Measurements from ENCODE around the gene RPS2. TPM values are rescaled to one million over a fixed set of nuclear protein-coding genes. Genes with fewer than 3 reads are reported as not detected.
"Not testable (repeated sequence)": the region's sequence is repeated elsewhere in the genome, so short reads cannot be mapped to it uniquely, and the experiment has no call there.

Gene RPS2
- total and polyA plus RNA-seq, 2 donors (not counting 1 experiment from before 2014, with no cell fraction given) = 1,683 to 2,596 TPM

DNA sequence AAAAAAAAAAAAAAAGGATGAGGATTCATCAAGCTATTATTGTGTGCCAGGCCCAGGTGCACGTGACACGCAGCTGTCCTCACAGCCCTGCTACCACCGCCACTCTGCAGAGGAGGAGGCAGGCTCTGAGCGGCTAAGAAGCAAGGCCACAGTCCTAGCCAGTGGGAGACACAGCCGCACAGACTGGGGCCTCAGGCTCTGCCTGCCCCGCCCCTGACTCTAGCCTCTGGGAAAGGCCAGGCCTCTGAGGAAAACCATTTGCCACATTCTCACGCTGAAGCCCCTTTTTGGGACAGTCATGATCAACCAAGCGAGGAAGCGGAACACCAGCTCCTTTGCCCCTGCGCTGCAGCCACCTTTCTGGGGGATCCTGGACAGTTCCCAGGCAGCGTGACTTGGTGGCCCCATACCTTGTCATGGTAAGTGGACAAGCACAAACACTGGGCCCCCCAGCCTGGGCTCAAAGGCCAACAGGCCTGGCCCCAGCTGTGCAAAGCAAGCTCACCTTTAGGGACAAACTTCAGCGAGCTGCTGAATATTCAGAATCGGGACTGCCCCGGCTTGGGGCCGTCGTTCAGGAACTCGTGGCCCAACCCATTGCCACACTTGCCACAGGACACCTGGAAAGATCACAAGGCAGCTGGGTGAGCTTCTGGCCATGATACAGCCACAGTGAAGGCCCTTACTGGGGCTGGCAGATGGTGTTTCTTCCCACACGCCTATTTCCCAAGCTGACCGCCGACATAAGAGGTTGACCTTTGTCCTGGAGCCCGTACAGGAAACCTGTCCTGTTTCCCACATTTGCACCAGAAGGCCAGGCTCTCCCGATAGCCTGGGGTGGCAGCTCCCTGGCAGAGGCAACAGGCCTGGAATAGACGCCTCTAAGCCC lies 24.1 kb downstream of the RPS2 start:
- no peaks in the 10 kb centered on the region for H3K9me3 ChIP-seq (ENCODE audit: control insufficient read depth, insufficient read depth, low read depth, low read length)
- H2AFZ ChIP-seq (ENCODE audit: low read length) = no peak overlapping the region
- H3K4me3 ChIP-seq (replicated peaks in 1 of 4; ENCODE audit: control extremely low read depth in 1 of 4, insufficient read depth in 1 of 4, low read depth in 3 of 4, low read length in 4 of 4) = no peak overlapping the region
- H4K20me1 ChIP-seq (ENCODE audit: control insufficient read depth, extremely low read depth, insufficient read depth, low read length) = no peaks in the 10 kb centered on the region
- no peak for DNase-seq (ENCODE audit: low read depth in 2 of 2)
- peaks cover 8% of the 10 kb centered on the region for H3K36me3 ChIP-seq (ENCODE audit: control insufficient read depth, insufficient read depth, low read length)
- H3K9ac ChIP-seq (ENCODE audit: insufficient read depth, low read length) = no peak overlapping the region
- H3K4me1 ChIP-seq (ENCODE audit: control insufficient read depth, extremely low read depth, insufficient read depth, low read length) = peaks cover 7% of the 10 kb centered on the region
- no peak for TF ChIP-seq EZH2 (IDR thresholded peaks at IDR 0.05; ENCODE audit: low read length, missing control alignments)
- TF ChIP-seq, protein P1, sequence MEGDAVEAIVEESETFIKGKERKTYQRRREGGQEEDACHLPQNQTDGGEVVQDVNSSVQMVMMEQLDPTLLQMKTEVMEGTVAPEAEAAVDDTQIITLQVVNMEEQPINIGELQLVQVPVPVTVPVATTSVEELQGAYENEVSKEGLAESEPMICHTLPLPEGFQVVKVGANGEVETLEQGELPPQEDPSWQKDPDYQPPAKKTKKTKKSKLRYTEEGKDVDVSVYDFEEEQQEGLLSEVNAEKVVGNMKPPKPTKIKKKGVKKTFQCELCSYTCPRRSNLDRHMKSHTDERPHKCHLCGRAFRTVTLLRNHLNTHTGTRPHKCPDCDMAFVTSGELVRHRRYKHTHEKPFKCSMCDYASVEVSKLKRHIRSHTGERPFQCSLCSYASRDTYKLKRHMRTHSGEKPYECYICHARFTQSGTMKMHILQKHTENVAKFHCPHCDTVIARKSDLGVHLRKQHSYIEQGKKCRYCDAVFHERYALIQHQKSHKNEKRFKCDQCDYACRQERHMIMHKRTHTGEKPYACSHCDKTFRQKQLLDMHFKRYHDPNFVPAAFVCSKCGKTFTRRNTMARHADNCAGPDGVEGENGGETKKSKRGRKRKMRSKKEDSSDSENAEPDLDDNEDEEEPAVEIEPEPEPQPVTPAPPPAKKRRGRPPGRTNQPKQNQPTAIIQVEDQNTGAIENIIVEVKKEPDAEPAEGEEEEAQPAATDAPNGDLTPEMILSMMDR (conservative IDR thresholded peaks at IDR 0.05 in 1 of 2, IDR thresholded peaks at IDR 0.05 in 1 of 2; ENCODE audit: low read depth in 1 of 2, low read length in 2 of 2) = no peak
- no peaks in the 10 kb centered on the region for H3K27me3 ChIP-seq (ENCODE audit: control insufficient read depth, insufficient read depth, low read length)
- no peak overlapping the region for H3K27ac ChIP-seq (ENCODE audit: insufficient read depth, low read length)
- no peak overlapping the region for H3K4me2 ChIP-seq (ENCODE audit: extremely low read depth, insufficient read depth, low read length)
- no peaks in the 10 kb centered on the region for H3K79me2 ChIP-seq (ENCODE audit: control insufficient read depth, insufficient read depth, low read length)

DNA sequence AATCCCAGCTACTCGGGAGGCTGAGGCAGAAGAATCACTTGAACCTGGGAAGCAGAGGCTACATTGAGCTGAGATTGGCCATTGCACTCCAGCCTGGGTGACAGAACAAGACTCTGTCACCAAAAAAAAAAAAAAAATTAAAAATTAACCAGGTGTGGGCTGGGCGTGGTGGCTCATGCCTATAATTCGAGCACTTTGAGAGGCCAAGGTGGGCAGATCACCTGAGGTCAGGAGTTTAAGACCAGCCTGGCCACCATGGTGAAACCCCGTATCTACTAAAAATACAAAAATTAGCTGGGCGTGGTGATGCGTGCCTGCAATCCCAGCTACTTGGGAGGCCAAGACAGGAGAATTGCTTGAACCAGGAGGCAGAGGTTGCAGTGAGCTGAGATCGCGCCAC lies 24.8 kb downstream of the RPS2 start:
- not testable (repeated sequence) for H3K9ac ChIP-seq (ENCODE audit: insufficient read depth, low read length); DNase-seq (ENCODE audit: low read depth in 2 of 2); H3K79me2 ChIP-seq (ENCODE audit: control insufficient read depth, insufficient read depth, low read length); H3K27me3 ChIP-seq (ENCODE audit: control insufficient read depth, insufficient read depth, low read length); H3K4me1 ChIP-seq (ENCODE audit: control insufficient read depth, extremely low read depth, insufficient read depth, low read length); H2AFZ ChIP-seq (ENCODE audit: low read length); H3K4me2 ChIP-seq (ENCODE audit: extremely low read depth, insufficient read depth, low read length); H3K27ac ChIP-seq (ENCODE audit: insufficient read depth, low read length); H3K9me3 ChIP-seq (ENCODE audit: control insufficient read depth, insufficient read depth, low read depth, low read length); H4K20me1 ChIP-seq (ENCODE audit: control insufficient read depth, extremely low read depth, insufficient read depth, low read length); H3K4me3 ChIP-seq (replicated peaks in 1 of 4; ENCODE audit: control extremely low read depth in 1 of 4, insufficient read depth in 1 of 4, low read depth in 3 of 4, low read length in 4 of 4); H3K36me3 ChIP-seq (ENCODE audit: control insufficient read depth, insufficient read depth, low read length)

DNA sequence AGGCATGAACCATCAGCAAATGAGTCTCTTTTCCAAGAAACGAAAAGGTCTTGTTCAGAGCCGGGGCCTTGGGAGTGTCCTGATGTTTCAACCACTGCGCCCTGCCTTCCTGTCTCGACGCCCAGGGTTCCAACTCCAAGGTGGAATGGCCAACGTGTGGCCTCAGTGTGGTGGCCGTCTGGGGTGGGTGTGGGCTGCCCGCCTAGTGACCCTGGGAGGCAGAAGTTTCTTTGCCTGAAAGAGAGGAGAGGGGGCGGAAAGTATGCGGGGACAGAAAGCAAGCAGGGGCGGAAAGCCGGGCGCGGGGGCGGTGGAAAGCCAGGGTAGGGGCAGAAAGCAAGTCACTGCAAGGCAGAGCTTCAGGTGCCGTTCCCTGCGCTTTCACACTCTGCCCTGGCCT lies 25.7 kb downstream of the RPS2 start:
- H3K27me3 ChIP-seq (ENCODE audit: control insufficient read depth, insufficient read depth, low read length) = no peaks in the 10 kb centered on the region
- no peak overlapping the region for H2AFZ ChIP-seq (ENCODE audit: low read length)
- H3K36me3 ChIP-seq (ENCODE audit: control insufficient read depth, insufficient read depth, low read length) = peaks cover 8% of the 10 kb centered on the region
- H3K4me1 ChIP-seq (ENCODE audit: control insufficient read depth, extremely low read depth, insufficient read depth, low read length) = peaks cover 7% of the 10 kb centered on the region
- no peak overlapping the region for H3K9ac ChIP-seq (ENCODE audit: insufficient read depth, low read length)
- DNase-seq (ENCODE audit: low read depth in 2 of 2) = no peak
- H3K4me3 ChIP-seq (replicated peaks in 1 of 4; ENCODE audit: control extremely low read depth in 1 of 4, insufficient read depth in 1 of 4, low read depth in 3 of 4, low read length in 4 of 4) = no peak overlapping the region
- no peak overlapping the region for H3K4me2 ChIP-seq (ENCODE audit: extremely low read depth, insufficient read depth, low read length)
- H3K27ac ChIP-seq (ENCODE audit: insufficient read depth, low read length) = no peak overlapping the region
- no peaks in the 10 kb centered on the region for H3K79me2 ChIP-seq (ENCODE audit: control insufficient read depth, insufficient read depth, low read length)
- no peaks in the 10 kb centered on the region for H4K20me1 ChIP-seq (ENCODE audit: control insufficient read depth, extremely low read depth, insufficient read depth, low read length)
- TF ChIP-seq, protein P1 (conservative IDR thresholded peaks at IDR 0.05 in 1 of 2, IDR thresholded peaks at IDR 0.05 in 1 of 2; ENCODE audit: low read depth in 1 of 2, low read length in 2 of 2) = no peak
- no peak for TF ChIP-seq EZH2 (IDR thresholded peaks at IDR 0.05; ENCODE audit: low read length, missing control alignments)
- no peaks in the 10 kb centered on the region for H3K9me3 ChIP-seq (ENCODE audit: control insufficient read depth, insufficient read depth, low read depth, low read length)

All from fibroblast of lung (primary cell).